VCaP (cell line): ENCODE results near the gene NTN5.

Experiments
- H3K27ac ChIP-seq: fragments of 450-650 bp; 2 replicates; pipeline ENCODE4 v1.5.1; 2017
- CTCF ChIP-seq: fragments of 450-650 bp; conservative IDR thresholded peaks from 2 replicates; pipeline ENCODE4 v1.5.1; 2017; ENCODE audit warnings: mild to moderate bottlenecking, moderate library complexity

Gene NTN5

GRCh38 chr19:48632692-48633147 lies 40.1 kb downstream of the NTN5 start:
- no peak for TF ChIP-seq CTCF
- peak overlapping the region; percentile 95 for H3K27ac ChIP-seq

GRCh38 chr19:48632286-48632685 lies 40.5 kb downstream of the NTN5 start:
- H3K27ac ChIP-seq, result peak overlapping the region; percentile 95

GRCh38 chr19:48631225-48631624 lies 41.6 kb downstream of the NTN5 start:
- TF ChIP-seq CTCF, result no peak
- H3K27ac ChIP-seq, result peak overlapping the region; percentile 95

- peak overlapping the region; percentile 95 for H3K27ac ChIP-seq
- TF ChIP-seq CTCF, result peak; percentile 20; the same call in 1 of the 2 replicates
Observed at GRCh38 chr19:48630296-48631063, 42.3 kb downstream of the NTN5 start.

- peak overlapping the region; percentile 95 for H3K27ac ChIP-seq
- no peak for TF ChIP-seq CTCF
Observed at GRCh38 chr19:48629599-48630295, 43.1 kb downstream of the NTN5 start.

- TF ChIP-seq CTCF, result no peak
- no peak overlapping the region for H3K27ac ChIP-seq
Observed at GRCh38 chr19:48629297-48629598, 43.6 kb downstream of the NTN5 start.

- H3K27ac ChIP-seq, result no peak overlapping the region
- no peak for TF ChIP-seq CTCF
Observed at GRCh38 chr19:48628486-48629296, 44.1 kb downstream of the NTN5 start.
